B cell (primary cell): ENCODE measurements around the gene DUSP9. TPM values are rescaled to one million over a fixed set of nuclear protein-coding genes. Genes with fewer than 3 reads are reported as not detected.

ENCODE experiments used
- ATAC-seq: fragments of 200-7000 bp; cut with Tn5 transposase; one replicate; pipeline ENCODE4 v1.10.0; 2021; ENCODE audit warnings: low read depth, mild to moderate bottlenecking, moderate number of reproducible peaks, moderate library complexity
- CTCF ChIA-PET: fragments of 350-600 bp; sonication (Branson Sonifier 250); formaldehyde crosslinking; loops from one replicate; lab custom pipeline; 2021; ENCODE audit warnings: antibody characterized with exemption, inconsistent platforms; lab: Charles Lee
- POLR2A ChIA-PET: fragments of 350-600 bp; sonication (Branson Sonifier 250); formaldehyde crosslinking; loops from one replicate; lab custom pipeline; 2021; ENCODE audit warnings: antibody characterized with exemption; lab: Charles Lee
- DNase-seq: peaks from one replicate; pipeline ENCODE4 v3.0.0; 2013
- H2AFZ ChIP-seq: 2 replicates; pipeline ENCODE4 v1.6.1; 2012; ENCODE audit warnings: mild to moderate bottlenecking, low read depth, low read length; ENCODE audit not compliant: insufficient read depth, poor library complexity, severe bottlenecking
- H3K27ac ChIP-seq, 2 donors: 1 replicate in 1 of 2; 2 replicates in 1 of 2; pipeline ENCODE4 v1.5.1; 2012 to 2013; ENCODE audit warnings: low read length in 2 of 2, mild to moderate bottlenecking in 2 of 2, moderate library complexity in 1 of 2
- H3K27me3 ChIP-seq, 4 experiments: fragments of 200-600 bp in 1 of 4; sonication (generic) in 1 of 4; replicated peaks in 1 of 4; 1 replicate in 2 of 4; 2 replicates in 2 of 4; pipeline versions ENCODE4 v1.6.1 to v1.7.0; 2013 to 2016; ENCODE audit warnings: low read length in 3 of 4, mild to moderate bottlenecking in 2 of 4, mixed read lengths in 1 of 4, moderate library complexity in 1 of 4; ENCODE audit not compliant: insufficient read depth in 4 of 4, control insufficient read depth in 3 of 4; ENCODE audit errors: control extremely low read depth in 1 of 4
- H3K36me3 ChIP-seq, 2 experiments: replicated peaks in 1 of 2; 1 replicate in 1 of 2; 2 replicates in 1 of 2; pipeline versions ENCODE4 v1.6.1 to v1.7.1; 2013; ENCODE audit warnings: low read length in 1 of 2; ENCODE audit not compliant: insufficient read depth in 2 of 2, control insufficient read depth in 1 of 2; ENCODE audit errors: control extremely low read depth in 1 of 2, extremely low read depth in 1 of 2
- H3K4me1 ChIP-seq, 2 donors: fragments of 200-600 bp in 1 of 2; sonication (generic) in 1 of 2; 1 replicate in 1 of 2; 2 replicates in 1 of 2; pipeline versions ENCODE4 v1.5.1 to v1.6.1; 2013 to 2017; ENCODE audit warnings: low read length in 2 of 2; ENCODE audit not compliant: control insufficient read depth in 2 of 2, insufficient read depth in 2 of 2
- H3K4me2 ChIP-seq: replicated peaks from 2 replicates; pipeline ENCODE3; 2012; ENCODE audit warnings: mild to moderate bottlenecking, low read depth, low read length; ENCODE audit not compliant: poor library complexity, severe bottlenecking
- H3K4me3 ChIP-seq, 5 experiments: fragments of 200-600 bp in 1 of 5; sonication (generic) in 1 of 5; 1 replicate in 3 of 5; 2 replicates in 2 of 5; pipeline versions ENCODE4 v1.5.1 to v1.7.0; 2011 to 2016; ENCODE audit warnings: low read length in 4 of 5, mild to moderate bottlenecking in 4 of 5, low read depth in 2 of 5, control low read depth in 1 of 5, moderate library complexity in 1 of 5; ENCODE audit not compliant: insufficient read depth in 1 of 5; ENCODE audit errors: control extremely low read depth in 1 of 5, extremely low read depth in 1 of 5
- H3K79me2 ChIP-seq: fragments of 200-600 bp; sonication (generic); one replicate; pipeline ENCODE4 v1.6.0; 2016; ENCODE audit warnings: low read length; ENCODE audit not compliant: control insufficient read depth, insufficient read depth
- H3K9ac ChIP-seq: fragments of 200-600 bp; sonication (generic); 2 replicates; pipeline ENCODE4 v1.6.1; 2017; ENCODE audit warnings: mild to moderate bottlenecking, low read length, moderate library complexity
- H3K9me3 ChIP-seq, 3 donors: one replicate each; pipeline versions ENCODE4 v1.6.1 to v1.7.1; 2013; ENCODE audit warnings: low read length in 2 of 3; ENCODE audit not compliant: control insufficient read depth in 2 of 3, insufficient read depth in 1 of 3; ENCODE audit errors: control extremely low read depth in 1 of 3
- H4K20me1 ChIP-seq: 2 replicates; pipeline ENCODE4 v1.6.0; 2012; ENCODE audit warnings: mild to moderate bottlenecking, low read length; ENCODE audit not compliant: insufficient read depth, control insufficient read depth, poor library complexity, severe bottlenecking
- H3K27ac Mint-ChIP-seq: one replicate; pipeline ENCODE4 v1.8.0; 2021; ENCODE audit warnings: mixed read lengths
- H3K27me3 Mint-ChIP-seq: one replicate; pipeline ENCODE4 v1.8.0; 2021; ENCODE audit warnings: mixed read lengths
- H3K4me1 Mint-ChIP-seq: one replicate; pipeline ENCODE4 v1.8.0; 2021; ENCODE audit warnings: mixed read lengths
- H3K4me3 Mint-ChIP-seq: one replicate; pipeline ENCODE4 v1.8.0; 2021; ENCODE audit warnings: mixed read lengths
- H3K9me3 Mint-ChIP-seq: one replicate; pipeline ENCODE4 v1.8.0; 2022; ENCODE audit warnings: mixed read lengths; ENCODE audit not compliant: insufficient read depth
- EZH2 ChIP-seq: IDR thresholded peaks from 2 replicates; pipeline ENCODE4 v1.6.1; 2012; ENCODE audit warnings: borderline replicate concordance, low read depth, mild to moderate bottlenecking, moderate library complexity, low read length; ENCODE audit not compliant: insufficient read depth, poor library complexity, severe bottlenecking
- WGBS: methylation state at CpG from one replicate; pipeline ENCODE4 v1.1.5; 2013; ENCODE audit warnings: missing lambda C conversion rate; ENCODE audit not compliant: insufficient coverage; 5-methylcytosine and 5-hydroxymethylcytosine counted together
- intact Hi-C: fragments of 100-400 bp; cut with micrococcal nuclease; formaldehyde crosslinking; loops from one replicate; pipeline ENCODE4 v1.10.0; 2022
- polyA plus RNA-seq: library from polyadenylated mRNA; depleted of rRNA; stranded (reverse); fragments of >200 nt; gene quantifications from 2 replicates; pipeline ENCODE4 v1.2.3, GENCODE V29; 2012
- total RNA-seq, 2 donors: library from RNA; stranded (reverse); fragments of 120-200 nt in 1 of 2; gene quantifications; 1 replicate in 1 of 2; 2 replicates in 1 of 2; pipeline versions ENCODE4 v1.2.3 to v1.2.4, GENCODE V29; 2013 to 2022
- TF ChIP-seq, protein P1 (sequence below): fragments of 200-600 bp; IDR thresholded peaks from one replicate; pipeline ENCODE4 v1.8.0; 2022; ENCODE audit warnings: antibody characterized with exemption, mild to moderate bottlenecking

DUSP9 gene
- total and polyA plus RNA-seq, 2 donors (not counting 1 experiment from before 2014, with no cell fraction given): not detected

DNA sequence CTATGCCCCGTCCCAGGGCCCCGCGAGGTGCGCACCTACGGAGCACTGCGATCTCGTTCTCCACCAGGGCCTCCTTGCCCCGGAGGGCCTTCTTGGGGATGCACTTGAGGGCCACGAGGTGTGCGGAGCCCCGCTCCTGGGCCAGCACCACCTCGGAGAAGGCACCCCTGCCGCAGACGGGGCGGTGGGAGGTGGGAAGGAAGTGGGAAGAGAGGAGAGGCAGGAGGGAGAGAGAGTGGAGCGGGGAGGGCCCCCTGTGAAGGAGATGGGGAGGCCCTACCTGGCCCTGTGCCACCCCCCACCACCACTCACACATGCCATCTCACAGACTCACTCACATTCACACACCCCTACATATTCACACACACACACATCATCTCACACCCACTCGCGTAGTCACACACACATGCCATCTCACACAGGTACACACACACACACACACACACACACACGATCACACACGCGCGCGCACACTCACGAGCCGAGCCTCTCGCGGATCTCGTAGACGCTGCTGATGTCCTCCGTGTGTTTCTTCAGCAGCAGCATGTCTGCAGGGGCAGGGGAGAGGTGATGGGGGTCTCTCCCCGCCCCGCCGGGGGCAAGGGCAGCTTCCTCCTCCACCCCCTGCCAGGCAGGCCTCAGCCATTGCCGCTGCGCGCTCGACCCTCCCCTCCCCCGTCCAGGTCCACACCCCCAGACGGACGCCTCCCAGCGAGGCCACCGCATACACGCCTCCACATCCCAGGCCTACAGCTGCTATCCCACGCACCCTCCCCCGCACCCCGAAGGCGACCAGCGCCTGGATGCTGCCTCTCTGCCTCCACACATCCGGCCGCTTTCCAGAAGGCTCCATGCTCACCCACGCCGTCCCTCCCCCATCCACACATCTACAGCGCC lies 25.8 kb downstream of the DUSP9 start:
- Histone ChIP-seq H3K4me1 (peaks cover 0 to 6% of the 10 kb centered on the region in 2 donors), H3K79me2 (no peaks in the 10 kb centered on the region), H3K4me3 (no peak overlapping the region), H3K9ac (no peak overlapping the region), H4K20me1 (no peaks in the 10 kb centered on the region), H3K4me2 (peak overlapping the region; percentile 40), H3K27ac (no peak overlapping the region), H3K9me3 (no peaks in the 10 kb centered on the region), H2AFZ (no peak overlapping the region), H3K36me3 (no peaks in the 10 kb centered on the region), H3K27me3 (peaks cover 0 to 20% (median 0%) of the 10 kb centered on the region in 4 experiments)
- peaks cover 9% of the 10 kb centered on the region for H3K4me1 Mint-ChIP-seq
- WGBS: 23% methylated on average over 12 of the region's 53 CpGs
- no peaks in the 10 kb centered on the region for H3K9me3 Mint-ChIP-seq
- CTCF ChIA-PET: no interaction called here
- intact Hi-C loops: no loop called here
- DNase-seq (no peak), ATAC-seq (no peak)
- TF ChIP-seq, protein P1, sequence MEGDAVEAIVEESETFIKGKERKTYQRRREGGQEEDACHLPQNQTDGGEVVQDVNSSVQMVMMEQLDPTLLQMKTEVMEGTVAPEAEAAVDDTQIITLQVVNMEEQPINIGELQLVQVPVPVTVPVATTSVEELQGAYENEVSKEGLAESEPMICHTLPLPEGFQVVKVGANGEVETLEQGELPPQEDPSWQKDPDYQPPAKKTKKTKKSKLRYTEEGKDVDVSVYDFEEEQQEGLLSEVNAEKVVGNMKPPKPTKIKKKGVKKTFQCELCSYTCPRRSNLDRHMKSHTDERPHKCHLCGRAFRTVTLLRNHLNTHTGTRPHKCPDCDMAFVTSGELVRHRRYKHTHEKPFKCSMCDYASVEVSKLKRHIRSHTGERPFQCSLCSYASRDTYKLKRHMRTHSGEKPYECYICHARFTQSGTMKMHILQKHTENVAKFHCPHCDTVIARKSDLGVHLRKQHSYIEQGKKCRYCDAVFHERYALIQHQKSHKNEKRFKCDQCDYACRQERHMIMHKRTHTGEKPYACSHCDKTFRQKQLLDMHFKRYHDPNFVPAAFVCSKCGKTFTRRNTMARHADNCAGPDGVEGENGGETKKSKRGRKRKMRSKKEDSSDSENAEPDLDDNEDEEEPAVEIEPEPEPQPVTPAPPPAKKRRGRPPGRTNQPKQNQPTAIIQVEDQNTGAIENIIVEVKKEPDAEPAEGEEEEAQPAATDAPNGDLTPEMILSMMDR: no peak
- no peak for TF ChIP-seq EZH2
- H3K27ac Mint-ChIP-seq: no peak overlapping the region
- POLR2A ChIA-PET: no interaction called here
- H3K27me3 Mint-ChIP-seq: peaks cover 23% of the 10 kb centered on the region
- no peak overlapping the region for H3K4me3 Mint-ChIP-seq
